GM21825 (cell line): ENCODE data around the gene L1CAM.

Experiments
- ATAC-seq: cut with Tn5 transposase; IDR thresholded peaks from one replicate; pipeline ENCODE4 v1.9.1; 2021; ENCODE audit warnings: mild to moderate bottlenecking, moderate library complexity; ENCODE audit not compliant: unreplicated experiment

Gene L1CAM

DNA sequence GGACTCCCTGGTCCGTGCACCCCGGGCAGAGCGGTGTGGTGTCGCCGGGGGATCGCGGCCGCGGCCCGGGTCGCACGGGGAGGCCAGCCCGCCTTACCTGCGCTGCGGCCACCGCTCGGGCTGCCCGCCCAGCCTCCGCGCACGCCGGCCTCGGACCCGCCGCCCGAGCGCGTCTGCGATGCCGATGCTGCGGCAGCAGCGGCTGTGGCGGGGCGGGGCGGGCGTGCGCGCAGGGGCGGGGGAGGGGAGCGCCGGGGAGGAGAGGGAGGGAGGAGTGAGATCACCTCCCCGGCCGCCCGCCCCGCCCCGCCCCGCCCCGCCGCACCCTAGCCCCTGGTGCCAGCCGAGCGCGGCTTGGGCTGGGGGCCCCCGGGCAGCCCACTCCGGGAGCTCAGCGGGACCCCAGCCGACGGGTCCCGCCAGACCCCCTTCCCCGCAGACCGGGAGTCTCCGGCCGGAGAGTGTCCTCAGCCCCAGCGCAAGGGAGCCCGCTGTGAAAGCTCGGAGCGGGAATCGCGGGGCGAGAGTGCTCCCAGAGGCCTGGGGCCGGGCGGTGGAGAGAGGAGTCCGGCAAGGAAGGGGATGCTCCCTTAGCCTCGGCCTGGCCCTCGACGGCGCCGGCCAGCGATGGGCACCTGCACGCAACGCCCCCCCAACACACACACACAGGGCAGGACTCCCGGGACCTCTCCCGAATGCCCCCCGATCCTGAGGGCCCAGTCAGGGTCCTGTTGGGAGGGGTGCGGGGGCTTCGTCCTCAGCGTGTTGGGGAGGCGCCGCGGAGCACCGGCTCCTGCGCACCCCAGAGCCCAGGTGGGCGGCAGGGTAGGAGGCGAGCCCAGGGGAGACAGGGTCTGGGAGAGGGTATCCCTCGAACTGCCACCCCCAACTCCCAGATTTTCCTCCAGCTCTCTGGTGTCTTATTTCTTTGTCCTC, at the start of gene L1CAM:
L1CAM (minus strand) TSS at position 206 of the 936 bp plus-strand sequence. CDS start 10,337 bp downstream, outside the sequence.
- ATAC-seq, result no peak

- peak; percentile 8 for ATAC-seq
Measured at GRCh38 chrX:153935326-153935851, 49.4 kb upstream of the L1CAM start.

DNA sequence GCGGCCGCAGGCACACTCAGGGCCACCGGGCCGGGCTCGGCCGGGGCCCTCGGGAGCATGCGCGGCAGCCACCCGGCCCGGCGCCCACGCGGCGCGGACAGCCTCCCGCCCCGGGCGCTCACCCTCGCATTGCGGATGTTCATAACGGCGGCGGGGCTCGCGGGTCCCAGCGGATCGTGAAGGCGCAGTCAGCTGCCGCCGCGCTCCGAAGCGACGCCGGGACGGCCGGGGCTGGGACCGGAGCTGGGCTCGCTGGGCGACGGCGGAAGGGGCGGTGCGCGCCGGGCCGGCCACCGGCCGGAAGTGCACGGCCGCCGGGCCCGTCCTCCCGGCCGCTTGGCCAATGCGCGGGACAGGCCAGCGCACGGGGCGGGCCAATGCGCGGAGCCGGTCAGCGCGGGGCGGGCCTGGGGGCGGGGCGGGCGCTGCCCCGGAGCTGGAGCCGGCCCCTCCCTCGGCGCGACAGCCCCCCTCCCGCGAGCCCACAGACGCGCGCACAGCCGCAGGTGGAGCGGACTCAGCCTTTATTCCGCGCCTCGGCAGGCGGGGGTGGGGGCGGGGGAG, 48.9 kb upstream of the L1CAM start, which contains the start of gene NAA10:
NAA10 (minus strand) TSS at position 276 of the 564 bp plus-strand sequence; CDS start at position 143, 133 bp downstream.
- peak; percentile 83 for ATAC-seq

- no peak for ATAC-seq
Measured at GRCh38 chrX:153934148-153934761, 48.3 kb upstream of the L1CAM start.

GRCh38 chrX:153933748-153934147, 47.8 kb upstream of the L1CAM start:
- ATAC-seq, result no peak

- no peak for ATAC-seq
Measured at GRCh38 chrX:153932220-153932915, 46.4 kb upstream of the L1CAM start.

DNA sequence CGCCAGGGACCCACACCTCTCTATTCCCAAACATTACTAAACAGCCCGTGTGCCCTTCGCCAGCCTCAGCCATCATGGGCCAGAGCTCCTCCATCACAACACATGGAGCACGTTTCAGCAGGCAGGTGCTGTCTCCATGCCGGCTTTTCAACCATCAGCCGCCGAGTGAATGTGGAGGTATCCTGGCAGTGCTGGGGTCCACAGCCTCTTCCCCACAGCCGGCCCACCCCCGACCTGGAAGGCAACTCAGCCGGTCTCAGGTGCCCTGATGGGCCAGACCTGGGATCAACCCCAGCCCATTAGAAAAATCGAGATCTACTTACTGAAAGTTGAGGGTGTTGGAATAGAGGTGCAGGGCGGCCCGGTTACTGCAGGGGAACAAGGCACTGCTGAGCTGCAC, 45.8 kb upstream of the L1CAM start:
- no peak for ATAC-seq

- no peak for ATAC-seq
Measured at GRCh38 chrX:153931151-153931550, 45.2 kb upstream of the L1CAM start.

- no peak for ATAC-seq
Measured at GRCh38 chrX:153930011-153930910, 44.3 kb upstream of the L1CAM start.

- ATAC-seq, result no peak
Measured at GRCh38 chrX:153929576-153929975, 43.6 kb upstream of the L1CAM start.

DNA sequence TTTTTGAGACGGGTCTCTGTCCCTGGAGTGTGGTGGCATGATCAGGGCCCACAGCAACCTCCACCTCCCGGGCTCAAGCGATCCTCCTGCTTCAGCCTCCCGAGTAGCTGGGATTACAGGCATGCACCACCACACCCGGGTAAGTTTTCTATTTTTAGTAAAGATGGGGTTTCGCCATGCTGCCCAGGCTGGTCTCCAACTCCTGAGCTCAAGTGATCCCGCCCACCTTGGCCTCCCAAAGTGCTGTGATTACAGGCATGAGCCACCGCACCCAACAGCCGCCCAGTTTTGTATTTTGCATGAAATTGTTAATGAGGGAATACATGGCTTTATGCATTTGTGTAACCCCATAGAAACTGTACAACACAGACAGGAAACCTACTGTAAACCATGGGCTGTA, 42.9 kb upstream of the L1CAM start:
- no peak for ATAC-seq

GRCh38 chrX:153927922-153928760, 42.2 kb upstream of the L1CAM start:
- peak; percentile 76 for ATAC-seq

DNA sequence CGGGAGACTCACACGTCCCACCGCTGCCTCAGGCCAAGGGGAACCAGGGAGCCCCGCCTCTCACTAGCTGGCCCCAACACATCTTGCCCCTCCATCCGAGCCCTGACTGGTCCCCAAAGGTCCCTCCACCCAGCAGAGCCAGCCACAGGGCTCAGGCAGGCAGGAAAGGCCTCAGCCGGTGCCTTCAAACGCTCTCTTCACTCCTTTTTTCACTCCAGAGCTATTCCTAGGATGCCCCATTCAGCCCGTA, 41.6 kb upstream of the L1CAM start:
- no peak for ATAC-seq

DNA sequence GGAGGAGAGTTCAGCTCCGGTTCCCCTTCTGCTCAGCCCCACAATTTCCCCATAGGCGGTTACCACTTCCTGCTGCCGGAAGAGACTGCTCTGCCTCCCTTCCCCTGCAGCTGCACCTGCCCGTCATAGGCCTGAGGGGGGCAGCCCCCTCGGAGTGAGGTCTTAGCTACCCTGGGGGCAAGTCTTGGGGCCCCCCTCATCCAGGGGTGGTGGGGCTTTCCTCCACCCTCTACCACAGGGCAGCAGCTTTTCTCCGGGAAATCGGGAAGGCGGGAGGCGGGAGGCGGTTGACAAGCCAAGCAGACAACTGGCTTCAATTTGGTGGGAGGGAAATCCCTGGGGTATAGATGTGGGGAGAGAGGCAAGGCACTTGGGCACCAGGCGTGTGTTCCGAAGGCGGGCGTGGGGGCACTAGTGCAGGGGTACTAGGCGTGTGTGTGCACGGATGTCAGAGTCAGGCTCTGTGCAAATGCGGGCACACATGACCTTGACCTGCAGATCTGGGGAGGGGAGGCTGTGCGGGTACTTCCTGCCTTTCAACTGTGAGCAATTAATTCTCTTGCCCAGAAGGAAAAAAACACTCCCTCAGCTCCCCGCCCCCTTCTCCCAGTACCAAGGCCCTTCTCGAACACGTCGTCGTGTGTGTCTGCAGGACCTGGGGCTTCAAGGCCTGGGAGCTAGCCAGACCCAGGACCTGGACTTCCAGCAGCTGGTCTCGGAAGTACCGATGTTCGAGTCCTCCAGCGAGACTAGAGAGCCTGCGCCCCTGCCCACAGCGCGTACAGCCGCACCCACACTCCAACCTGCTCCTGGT, 41.1 kb upstream of the L1CAM start:
- ATAC-seq, result peak; percentile 37

DNA sequence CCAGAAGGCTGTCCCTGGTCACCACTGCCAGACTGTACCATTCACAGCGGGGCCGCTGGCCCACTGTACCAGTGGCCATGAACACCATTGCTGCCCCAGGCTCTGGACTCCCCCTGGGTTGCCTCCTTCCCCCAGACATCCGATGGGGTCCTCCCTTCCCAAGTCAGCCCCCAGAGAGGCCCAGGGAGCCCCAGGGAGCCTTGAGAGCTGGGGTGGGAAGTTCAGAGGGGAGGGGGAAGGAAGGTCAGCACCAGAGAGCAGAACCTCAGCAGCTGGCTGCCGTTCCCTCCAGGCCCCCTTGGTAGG, 40.5 kb upstream of the L1CAM start:
- no peak for ATAC-seq

DNA sequence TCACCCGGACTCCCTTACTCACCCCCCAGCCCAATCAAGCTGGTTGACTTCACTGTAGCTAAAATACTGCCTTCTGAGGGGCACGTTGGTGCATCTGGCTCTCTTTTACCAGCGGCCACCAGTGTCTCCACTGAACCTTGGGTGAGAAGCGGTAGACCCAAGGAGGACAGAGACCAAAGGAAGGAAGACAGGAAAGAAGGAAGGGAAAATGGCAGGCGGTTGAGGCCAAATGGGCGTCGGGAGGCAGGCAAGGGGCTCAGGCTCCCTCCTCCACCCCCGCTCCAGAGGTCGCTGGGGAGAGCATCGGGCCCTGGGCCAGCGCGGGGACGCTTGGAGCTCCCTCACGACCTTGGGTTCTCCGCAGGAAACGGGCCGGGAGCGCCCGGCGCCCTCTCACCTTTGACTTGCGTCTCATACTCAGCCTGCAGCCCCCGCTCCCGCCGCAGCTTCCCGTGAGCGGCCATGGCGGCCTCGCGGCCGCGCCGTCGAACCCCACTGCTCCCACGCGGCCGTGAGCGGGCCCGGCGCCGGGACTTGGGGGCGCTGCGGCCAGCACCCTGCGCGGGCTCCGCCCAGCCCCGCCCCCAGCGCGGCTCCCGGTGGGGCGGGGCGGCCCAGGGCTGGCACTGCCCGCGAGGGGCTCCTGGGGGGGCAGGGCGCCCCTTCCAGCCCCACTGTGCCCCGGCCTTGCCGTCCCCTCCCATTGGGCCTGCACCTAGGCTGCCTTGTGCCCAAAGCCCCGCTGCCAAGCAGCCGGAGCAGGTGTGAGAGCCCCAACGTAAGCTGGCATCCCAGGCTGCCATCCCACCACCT, 40.0 kb upstream of the L1CAM start, which contains the start of gene ARHGAP4:
ARHGAP4 (minus strand) TSS at position 526 of the 813 bp plus-strand sequence; CDS start at position 464, 62 bp downstream.
- ATAC-seq, result no peak

DNA sequence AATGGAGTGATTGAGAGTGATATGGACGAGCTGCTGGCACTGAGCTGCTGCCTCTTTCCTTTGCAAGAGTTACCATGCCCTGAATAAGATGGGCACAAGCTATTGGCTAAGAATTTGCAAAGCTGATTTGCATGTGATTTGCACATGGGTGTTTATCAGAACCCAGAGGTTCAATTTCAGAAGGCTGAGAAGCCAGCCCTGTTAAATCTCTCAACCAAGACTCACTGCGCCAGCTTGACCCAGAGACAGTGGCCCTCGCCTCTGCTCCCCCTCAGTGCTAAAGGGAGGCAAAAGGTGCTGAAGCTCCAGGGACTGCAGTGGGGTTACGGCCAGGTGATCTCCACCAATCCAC, 39.4 kb upstream of the L1CAM start:
- ATAC-seq, result no peak
